NT2/D1 (cell line): ENCODE measurements around the gene TRABD2A.

Source experiments
- SUZ12 ChIP-seq: IDR thresholded peaks from 2 replicates; pipeline ENCODE4 v1.6.1; 2011; ENCODE audit not compliant: insufficient read length, insufficient read depth; ENCODE audit errors: extremely low read depth
- YY1 ChIP-seq: IDR thresholded peaks from 2 replicates; pipeline ENCODE4 v1.6.1; 2011; ENCODE audit not compliant: insufficient read length, insufficient read depth
- ZNF274 ChIP-seq: IDR thresholded peaks from 2 replicates; pipeline ENCODE4 v1.6.1; 2011; ENCODE audit warnings: mild to moderate bottlenecking, low read depth, low read length

GRCh38 chr2:84797271-84797670 is 83.6 kb downstream of the TRABD2A start:
- TF ChIP-seq YY1 (no peak), SUZ12 (no peak), ZNF274 (no peak)
